BE2C (cell line): Measurements from ENCODE around the gene MMEL1.

ENCODE experiments used
- DNase-seq: peaks from one replicate; pipeline ENCODE4 v3.0.0-alpha.2; 2020
- H3K27me3 ChIP-seq: fragments of 250-450 bp; sonication (Bioruptor Pico); 2 replicates; pipeline ENCODE4 v1.5.1; 2020; ENCODE audit warnings: mild to moderate bottlenecking
- H3K36me3 ChIP-seq: fragments of 250-450 bp; sonication (Bioruptor Pico); 2 replicates; pipeline ENCODE4 v1.5.1; 2020; ENCODE audit warnings: mild to moderate bottlenecking
- H3K4me1 ChIP-seq: fragments of 250-450 bp; sonication (Bioruptor Pico); 2 replicates; pipeline ENCODE4 v1.5.1; 2020
- H3K4me3 ChIP-seq: 2 replicates; pipeline ENCODE4 v1.5.1; 2011; ENCODE audit warnings: low read depth, low read length
- H3K9me3 ChIP-seq: fragments of 250-450 bp; sonication (Bioruptor Pico); 2 replicates; pipeline ENCODE4 v1.5.1; 2020
- CTCF ChIP-seq: IDR thresholded peaks from 2 replicates; pipeline ENCODE4 v1.5.1; 2012; ENCODE audit warnings: mild to moderate bottlenecking, low read depth, low read length

MMEL1 gene

GRCh38 chr1:2650967-2651645 is 18.3 kb upstream of the MMEL1 start:
- H3K9me3 ChIP-seq = no peaks in the 10 kb centered on the region

GRCh38 chr1:2646837-2647236 is 14.0 kb upstream of the MMEL1 start:
- TF ChIP-seq CTCF = no peak
- Histone ChIP-seq H3K9me3 (no peaks in the 10 kb centered on the region), H3K36me3 (no peaks in the 10 kb centered on the region), H3K27me3 (no peaks in the 10 kb centered on the region), H3K4me1 (no peaks in the 10 kb centered on the region), H3K4me3 (no peak overlapping the region)
- DNase-seq = no peak

More at GRCh38 chr1:2650967-2651645, 18.3 kb upstream of the MMEL1 start:
- Histone ChIP-seq H3K36me3 (no peaks in the 10 kb centered on the region), H3K4me1 (no peaks in the 10 kb centered on the region), H3K27me3 (no peaks in the 10 kb centered on the region), H3K4me3 (no peak overlapping the region)
- no peak for TF ChIP-seq CTCF
- no peak for DNase-seq

DNA sequence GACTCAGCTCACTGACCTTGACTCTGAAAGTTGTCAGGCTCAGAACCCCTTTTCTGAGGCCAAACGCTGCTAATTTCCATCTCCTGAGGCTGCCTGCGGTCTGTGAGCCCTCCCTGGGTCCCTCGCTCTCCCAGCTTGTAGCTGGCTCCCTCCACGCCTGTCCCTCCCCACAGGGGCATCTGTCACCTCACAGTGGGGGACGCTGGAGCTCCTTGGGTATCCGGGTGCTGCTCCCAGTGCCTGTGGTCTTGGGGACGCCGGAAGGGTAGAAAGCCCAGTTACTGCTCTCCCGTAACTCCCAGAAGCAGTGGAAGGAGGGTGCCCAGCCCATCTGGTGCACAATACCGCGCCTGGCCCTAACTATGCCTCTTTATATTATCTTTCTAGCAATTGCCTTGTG is 13.0 kb upstream of the MMEL1 start:
- TF ChIP-seq CTCF = no peak

DNA sequence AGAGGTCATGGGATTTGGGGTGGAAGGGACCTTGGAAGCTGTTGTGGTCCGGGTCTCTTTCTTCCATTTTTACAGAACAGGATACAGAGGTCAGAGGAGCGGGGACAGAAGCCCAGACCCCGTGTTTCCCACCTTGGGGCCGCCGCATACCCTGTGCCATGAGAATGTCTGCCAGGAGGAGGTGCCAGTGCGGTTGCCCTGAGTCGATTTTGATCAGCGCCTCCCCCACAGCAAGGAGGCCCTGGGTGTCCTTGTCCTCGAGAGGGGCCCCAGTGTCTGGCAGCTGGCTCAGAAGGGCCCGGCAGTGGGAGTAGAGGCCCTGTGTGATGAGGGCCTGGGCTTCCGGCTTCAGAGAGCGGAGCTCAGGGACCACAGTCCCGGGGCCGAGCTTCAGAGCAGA is 12.3 kb upstream of the MMEL1 start:
- TF ChIP-seq CTCF = no peak
- Histone ChIP-seq H3K9me3 (no peaks in the 10 kb centered on the region), H3K36me3 (no peaks in the 10 kb centered on the region), H3K4me1 (no peaks in the 10 kb centered on the region), H3K4me3 (no peak overlapping the region), H3K27me3 (no peaks in the 10 kb centered on the region)
- DNase-seq = no peak

More for the DNA sequence above, 13.0 kb upstream of the MMEL1 start:
- no peaks in the 10 kb centered on the region for H3K27me3 ChIP-seq
- DNase-seq = no peak
- H3K36me3 ChIP-seq = no peaks in the 10 kb centered on the region
- H3K9me3 ChIP-seq = no peaks in the 10 kb centered on the region
- no peak overlapping the region for H3K4me3 ChIP-seq
- H3K4me1 ChIP-seq = no peaks in the 10 kb centered on the region

GRCh38 chr1:2644591-2645101 is 11.8 kb upstream of the MMEL1 start:
- Histone ChIP-seq H3K27me3 (no peaks in the 10 kb centered on the region), H3K4me3 (no peak overlapping the region), H3K36me3 (no peaks in the 10 kb centered on the region), H3K9me3 (no peaks in the 10 kb centered on the region), H3K4me1 (no peaks in the 10 kb centered on the region)
- TF ChIP-seq CTCF = no peak
- no peak for DNase-seq

- Histone ChIP-seq H3K4me1 (no peaks in the 10 kb centered on the region), H3K9me3 (no peaks in the 10 kb centered on the region), H3K4me3 (no peak overlapping the region), H3K27me3 (no peaks in the 10 kb centered on the region), H3K36me3 (no peaks in the 10 kb centered on the region)
- no peak for DNase-seq
- TF ChIP-seq CTCF = no peak
Observed at GRCh38 chr1:2644171-2644570, 11.4 kb upstream of the MMEL1 start.
